Measurements from ENCODE around the gene ATXN8OS. TPM values are rescaled to one million over a fixed set of nuclear protein-coding genes. Genes with fewer than 3 reads are reported as not detected.

Gene ATXN8OS
- total and polyA plus RNA-seq, 2 donors (not counting 3 experiments of a cell fraction or from before 2014, with no cell fraction given) = not detected

DNA sequence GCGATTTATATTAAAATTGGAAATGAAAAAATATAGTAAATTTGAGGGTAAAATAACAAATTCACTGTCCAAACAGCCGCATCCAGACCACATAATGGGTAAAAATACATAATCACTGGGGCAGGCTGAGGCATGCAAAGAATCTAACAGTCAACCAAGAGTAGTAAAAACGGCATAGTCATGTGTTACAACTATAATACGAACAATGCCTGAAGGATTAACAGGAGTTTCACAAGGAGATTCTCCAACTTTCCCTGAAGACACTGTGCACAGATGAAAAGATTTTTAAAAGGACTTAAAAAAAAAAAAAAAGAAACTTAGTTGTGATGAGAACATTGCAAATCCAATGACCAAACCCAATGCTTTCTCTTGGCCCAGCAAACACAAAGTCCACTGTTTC, 20.4 kb upstream of the ATXN8OS start:
- Histone ChIP-seq H2AFZ (ENCODE audit: low read depth, low read length) (no peak overlapping the region), H3K27me3 (ENCODE audit: control insufficient read depth in 2 of 2, insufficient read depth in 2 of 2, low read length in 2 of 2) (no peaks in the 10 kb centered on the region), H3K79me2 (ENCODE audit: control insufficient read depth, insufficient read depth, low read length) (no peaks in the 10 kb centered on the region), H3K36me3 (ENCODE audit: control insufficient read depth in 2 of 2, extremely low read depth in 1 of 2, insufficient read depth in 2 of 2, low read length in 2 of 2) (no peaks in the 10 kb centered on the region), H3K4me3 (replicated peaks in 1 of 3; ENCODE audit: insufficient read depth in 1 of 3, low read depth in 1 of 3, low read length in 3 of 3) (no peak overlapping the region), H3K9ac (replicated peaks; ENCODE audit: extremely low read depth, insufficient read depth, low read length) (no peak overlapping the region), H3K9me3 (replicated peaks; ENCODE audit: control insufficient read depth, insufficient read depth, low read length) (no peaks in the 10 kb centered on the region), H3K4me2 (ENCODE audit: insufficient read depth, low read length) (no peak overlapping the region), H3K4me1 (ENCODE audit: control insufficient read depth, extremely low read depth, insufficient read depth, low read length) (no peaks in the 10 kb centered on the region), H4K20me1 (replicated peaks; ENCODE audit: control insufficient read depth, extremely low read depth, insufficient read depth, low read length) (no peaks in the 10 kb centered on the region), H3K27ac (ENCODE audit: insufficient read depth, low read depth, low read length) (no peak overlapping the region), H3K9me1 (replicated peaks; ENCODE audit: control insufficient read depth, extremely low read depth, insufficient read depth, low read length) (no peaks in the 10 kb centered on the region)
- DNase-seq (ENCODE audit: low read depth, low spot score) (no peak), FAIRE-seq (no peak)
- ChIA-PET POLR2A (no interaction called here), CTCF (interaction anchor here (1.5 kb wide), 1 partner anchor 9 kb away, joined by 3 read pairs; no protein-coding TSS in a partner anchor)
- intact Hi-C loops (cut with micrococcal nuclease) = no loop called here
- no TSS peak for BruUV-seq (replicated peaks)
- TF ChIP-seq CTCF (IDR thresholded peaks at IDR 0.05; ENCODE audit: extremely low read depth in 1 of 2, insufficient read depth in 1 of 2, low read depth in 1 of 2, low read length in 2 of 2) = no peak
- dilution Hi-C loops (cut with MboI; ENCODE audit: extremely low pct_ligation_motif_present, low sequenced_read_pairs) = no loop called here

DNA sequence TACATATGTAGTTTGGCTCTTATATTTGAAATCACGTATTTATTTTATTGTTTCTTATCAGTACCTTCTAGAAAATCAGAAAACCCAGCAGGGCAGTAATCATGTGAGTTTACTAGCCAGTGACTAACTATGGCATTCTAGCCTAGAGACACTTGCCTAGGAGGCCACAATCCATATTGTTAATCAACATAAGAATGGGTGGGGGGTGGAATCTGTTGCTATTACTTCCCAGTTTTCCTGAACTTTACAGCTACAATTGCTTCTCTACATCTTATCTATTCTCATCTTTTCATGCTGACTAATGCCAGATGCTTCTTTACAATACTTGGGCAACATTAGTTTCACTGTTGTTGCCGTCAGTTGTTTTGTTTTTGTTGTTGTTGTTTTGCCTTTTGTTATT, 18.7 kb upstream of the ATXN8OS start:
- no peaks in the 10 kb centered on the region for H3K36me3 ChIP-seq (ENCODE audit: control insufficient read depth in 2 of 2, extremely low read depth in 1 of 2, insufficient read depth in 2 of 2, low read length in 2 of 2)
- H3K9me1 ChIP-seq (replicated peaks; ENCODE audit: control insufficient read depth, extremely low read depth, insufficient read depth, low read length) = no peaks in the 10 kb centered on the region
- H3K4me3 ChIP-seq (replicated peaks in 1 of 3; ENCODE audit: insufficient read depth in 1 of 3, low read depth in 1 of 3, low read length in 3 of 3) = no peak overlapping the region
- FAIRE-seq = no peak
- intact Hi-C loops (cut with micrococcal nuclease) (no loop called here), dilution Hi-C loops (cut with MboI; ENCODE audit: extremely low pct_ligation_motif_present, low sequenced_read_pairs) (no loop called here)
- CTCF ChIA-PET = no interaction called here
- POLR2A ChIA-PET = no interaction called here
- no peaks in the 10 kb centered on the region for H3K27me3 ChIP-seq (ENCODE audit: control insufficient read depth in 2 of 2, insufficient read depth in 2 of 2, low read length in 2 of 2)
- no peak for DNase-seq (ENCODE audit: low read depth, low spot score)
- no peak overlapping the region for H3K4me2 ChIP-seq (ENCODE audit: insufficient read depth, low read length)
- H4K20me1 ChIP-seq (replicated peaks; ENCODE audit: control insufficient read depth, extremely low read depth, insufficient read depth, low read length) = no peaks in the 10 kb centered on the region
- no TSS peak for BruUV-seq (replicated peaks)
- H3K4me1 ChIP-seq (ENCODE audit: control insufficient read depth, extremely low read depth, insufficient read depth, low read length) = no peaks in the 10 kb centered on the region
- no peak overlapping the region for H3K9ac ChIP-seq (replicated peaks; ENCODE audit: extremely low read depth, insufficient read depth, low read length)
- H3K9me3 ChIP-seq (replicated peaks; ENCODE audit: control insufficient read depth, insufficient read depth, low read length) = no peaks in the 10 kb centered on the region
- no peak overlapping the region for H3K27ac ChIP-seq (ENCODE audit: insufficient read depth, low read depth, low read length)
- H2AFZ ChIP-seq (ENCODE audit: low read depth, low read length) = no peak overlapping the region
- TF ChIP-seq JUN (IDR thresholded peaks at IDR 0.05; ENCODE audit: borderline replicate concordance, insufficient read depth, insufficient read length, low read depth) = no peak
- TF ChIP-seq, protein P1, sequence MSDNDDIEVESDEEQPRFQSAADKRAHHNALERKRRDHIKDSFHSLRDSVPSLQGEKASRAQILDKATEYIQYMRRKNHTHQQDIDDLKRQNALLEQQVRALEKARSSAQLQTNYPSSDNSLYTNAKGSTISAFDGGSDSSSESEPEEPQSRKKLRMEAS (IDR thresholded peaks at IDR 0.05; ENCODE audit: insufficient read depth, insufficient read length) = no peak
- no peak for TF ChIP-seq GATA2 (IDR thresholded peaks at IDR 0.05; ENCODE audit: insufficient read depth, insufficient read length, low read depth, low read length)
- TF ChIP-seq EZH2 (IDR thresholded peaks at IDR 0.05; ENCODE audit: borderline replicate concordance, low read depth, low read length, severe bottlenecking) = no peak
- no peak for TF ChIP-seq FOS (IDR thresholded peaks at IDR 0.05; ENCODE audit: borderline replicate concordance, insufficient read depth, low read length)
- TF ChIP-seq POLR2A (IDR thresholded peaks at IDR 0.05; ENCODE audit: low read depth, low read length) = no peak
- TF ChIP-seq CTCF (IDR thresholded peaks at IDR 0.05; ENCODE audit: extremely low read depth in 1 of 2, insufficient read depth in 1 of 2, low read depth in 1 of 2, low read length in 2 of 2) = no peak
- TF ChIP-seq MYC (IDR thresholded peaks at IDR 0.05; ENCODE audit: low read depth, low read length) = no peak
- no peaks in the 10 kb centered on the region for H3K79me2 ChIP-seq (ENCODE audit: control insufficient read depth, insufficient read depth, low read length)
